Limb (tissue), 2 donors: ENCODE results near the gene KIF27.
"Not testable (repeated sequence)": the region's sequence is repeated elsewhere in the genome, so short reads cannot be mapped to it uniquely, and the experiment has no call there.

Experiments
- DNase-seq, 2 donors: peaks; one replicate each; pipeline ENCODE4 v3.0.0-alpha.2; 2016; ENCODE audit errors: extremely low spot score in 2 of 2

The KIF27 gene

DNA sequence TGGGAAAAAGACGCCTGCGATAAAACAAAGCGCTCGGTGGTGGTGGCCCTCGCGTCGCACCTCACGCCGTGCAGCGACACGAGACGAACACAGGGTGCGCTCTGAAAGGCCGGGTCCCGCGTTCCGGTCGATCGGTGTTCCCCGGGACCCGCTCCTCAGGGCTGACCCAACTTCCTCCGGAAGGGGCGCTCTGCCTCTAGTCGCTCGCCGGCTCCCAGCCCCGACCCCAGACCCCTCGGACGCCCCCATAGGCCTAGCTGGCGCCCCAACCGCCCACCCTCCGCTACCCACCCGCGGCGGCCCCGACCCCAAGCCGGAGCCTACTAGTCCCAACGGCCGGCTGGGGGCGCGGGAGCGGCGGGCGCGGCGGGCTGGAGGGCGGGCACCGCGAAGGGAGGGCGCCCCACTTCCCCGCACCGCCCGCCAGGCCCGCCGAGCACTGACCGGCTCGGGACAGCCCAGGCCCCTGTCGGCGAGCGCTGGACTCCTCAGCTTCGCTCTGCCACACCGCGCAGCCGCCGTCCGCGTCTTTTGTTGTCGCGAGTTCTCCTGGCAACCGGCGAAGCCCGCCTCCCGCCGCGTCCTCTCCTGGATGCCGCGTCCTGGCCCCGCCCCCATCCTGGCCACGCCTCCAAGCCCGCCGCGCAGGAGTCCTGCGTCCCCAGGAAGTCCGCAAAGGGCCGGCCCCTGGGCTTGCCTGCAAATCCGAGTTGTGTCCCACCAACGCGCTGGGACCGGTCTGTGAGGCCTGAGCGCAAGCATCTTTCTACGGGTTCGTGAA lies at the start of gene KIF27:
TSS of gene KIF27 (minus strand) at position 506 of the 781 bp plus-strand sequence. CDS start 5,841 bp downstream, outside the sequence.
- DNase-seq = peak; percentile 97 to 99

DNA sequence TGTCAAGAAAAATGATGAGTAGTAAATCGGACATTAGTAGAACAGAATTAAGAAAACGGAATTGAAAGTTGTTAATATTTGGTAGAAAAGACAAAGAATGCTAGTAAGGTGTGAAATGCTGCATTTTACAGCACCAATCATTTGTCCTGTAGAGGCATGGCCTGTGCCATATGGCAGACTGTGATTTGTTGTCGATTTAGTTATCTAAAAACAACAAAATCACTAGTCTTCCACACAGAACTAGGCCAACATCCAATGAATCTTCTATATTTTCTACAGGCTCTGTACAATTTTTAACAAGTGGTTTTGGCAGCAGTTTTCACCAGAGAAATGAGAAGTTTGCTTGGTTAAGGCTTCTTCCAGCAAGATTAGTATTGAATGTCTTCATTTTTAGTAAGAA lies 48.4 kb upstream of the KIF27 start:
- DNase-seq = no peak

- no peak for DNase-seq
These were observed 45.8 kb upstream of the KIF27 start for GRCh38 chr9:83967073-83967472.

DNA sequence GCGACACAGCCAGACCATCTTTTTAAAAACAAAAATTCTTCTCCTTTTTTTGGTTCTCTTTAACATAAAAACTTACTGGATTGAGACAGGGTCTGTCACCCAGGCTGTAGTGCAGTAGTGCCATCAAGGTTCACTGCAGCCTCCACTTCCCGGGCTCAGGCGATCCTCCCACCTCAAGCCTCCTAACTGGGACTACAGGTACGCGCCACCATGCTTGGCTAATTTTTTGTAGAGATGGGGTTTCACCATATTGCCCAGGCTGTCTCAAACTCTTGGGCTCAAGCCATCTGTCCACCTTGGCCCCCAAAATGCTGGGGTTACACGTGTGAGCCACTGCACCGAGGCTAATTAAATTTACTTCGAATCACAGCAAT lies 45.0 kb upstream of the KIF27 start:
- DNase-seq = no peak

DNA sequence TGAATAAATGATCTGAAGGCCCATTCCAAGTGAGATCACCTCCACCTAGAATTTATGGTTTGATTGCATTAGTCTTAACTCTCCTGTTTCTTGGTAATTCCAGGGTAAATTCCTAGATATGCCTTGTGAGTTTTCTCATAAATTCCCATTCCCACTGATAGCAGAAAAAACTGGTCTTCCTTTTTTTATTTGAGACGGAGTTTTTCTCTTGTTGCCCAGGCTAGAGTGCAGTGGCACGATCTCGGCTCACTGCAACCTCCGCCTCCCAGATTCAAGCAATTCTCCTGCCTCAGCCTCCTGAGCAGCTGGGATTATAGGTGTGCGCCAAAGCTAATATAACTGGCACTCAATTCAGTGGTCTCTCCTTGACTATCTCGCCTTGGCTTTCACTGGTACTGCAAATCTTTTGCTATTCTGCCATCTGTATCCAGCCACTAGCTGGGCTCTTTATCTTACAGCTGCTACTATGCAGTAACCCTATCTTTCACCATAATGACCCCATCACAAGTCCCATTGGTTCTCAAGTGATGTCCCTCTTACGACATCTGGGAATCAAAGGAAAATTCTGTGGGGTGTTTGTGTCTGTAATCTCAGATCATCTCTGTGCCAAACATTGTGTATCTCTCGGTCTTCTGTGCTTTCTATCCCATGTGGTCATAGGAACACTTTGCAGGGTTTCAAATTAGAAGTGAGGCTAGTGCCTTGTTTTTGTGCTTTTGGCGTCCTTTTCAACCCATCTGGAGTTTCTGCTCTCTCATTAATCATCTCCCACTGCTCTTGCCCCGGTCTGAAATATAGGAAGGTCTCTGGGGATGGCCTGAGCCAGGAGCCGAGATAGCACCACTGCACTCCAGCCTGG lies 44.3 kb upstream of the KIF27 start:
- DNase-seq = no peak

- DNase-seq = no peak
These were observed 43.7 kb upstream of the KIF27 start for GRCh38 chr9:83964973-83965349.

DNA sequence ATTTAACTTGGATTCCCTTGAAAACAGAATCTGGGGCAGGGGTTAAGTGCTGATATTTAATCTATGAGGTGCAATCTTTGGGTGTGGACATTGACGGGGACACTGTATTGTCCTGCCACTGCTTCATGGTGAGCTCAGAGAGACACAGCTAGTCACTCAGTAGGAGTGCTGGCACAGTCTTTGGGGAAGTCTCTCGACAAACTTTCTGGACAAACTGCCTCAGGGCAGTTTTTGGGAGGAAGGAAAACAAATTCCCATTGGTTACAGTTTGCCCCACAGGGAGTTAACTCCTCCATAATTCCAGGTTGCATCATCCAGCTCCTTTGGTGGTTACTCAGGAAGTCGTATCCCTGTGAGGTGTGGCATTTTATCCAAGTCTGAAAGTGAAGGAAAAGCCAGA lies 40.9 kb upstream of the KIF27 start:
- DNase-seq = no peak

DNA sequence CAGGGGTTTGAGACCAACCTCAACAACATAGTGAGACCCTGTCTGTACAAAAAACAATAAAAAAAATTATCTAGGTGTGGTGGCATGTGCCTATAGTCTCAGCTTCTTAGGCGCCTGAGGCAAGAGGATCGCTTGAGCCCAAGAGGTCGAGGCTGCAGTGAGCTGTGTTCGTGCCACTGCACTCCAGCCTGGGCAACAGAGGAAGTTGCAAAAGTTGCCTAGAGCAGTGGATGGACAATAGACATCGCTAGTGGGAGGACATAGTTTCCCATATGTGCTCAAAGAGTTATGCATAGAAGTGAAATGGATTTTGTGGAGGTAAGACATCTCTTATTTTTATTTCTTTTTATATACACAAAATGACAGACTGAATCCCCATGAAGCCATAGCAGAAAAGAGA lies 39.8 kb upstream of the KIF27 start:
- DNase-seq = no peak

DNA sequence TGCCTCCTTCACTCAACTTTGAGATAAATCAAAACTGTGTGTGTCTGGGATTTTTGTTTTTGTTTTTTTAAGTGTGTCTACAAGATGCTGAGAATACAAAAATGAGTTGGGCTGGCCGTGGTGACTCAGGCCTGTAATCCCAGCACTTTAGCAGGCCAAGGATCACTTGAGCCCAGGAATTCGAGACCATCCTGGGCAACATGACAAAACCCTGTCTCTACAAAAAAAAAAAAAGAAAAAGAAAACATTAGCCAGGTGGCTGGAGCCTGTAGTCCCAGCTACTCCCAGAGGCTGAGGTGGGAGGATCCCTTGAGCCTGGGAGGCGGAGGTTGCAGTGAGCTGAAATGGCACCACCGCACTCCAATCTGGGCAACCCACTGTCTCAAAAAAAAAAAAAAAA lies 37.8 kb upstream of the KIF27 start:
- DNase-seq = no peak

GRCh38 chr9:83957248-83957513 lies 35.9 kb upstream of the KIF27 start:
- no peak for DNase-seq

DNA sequence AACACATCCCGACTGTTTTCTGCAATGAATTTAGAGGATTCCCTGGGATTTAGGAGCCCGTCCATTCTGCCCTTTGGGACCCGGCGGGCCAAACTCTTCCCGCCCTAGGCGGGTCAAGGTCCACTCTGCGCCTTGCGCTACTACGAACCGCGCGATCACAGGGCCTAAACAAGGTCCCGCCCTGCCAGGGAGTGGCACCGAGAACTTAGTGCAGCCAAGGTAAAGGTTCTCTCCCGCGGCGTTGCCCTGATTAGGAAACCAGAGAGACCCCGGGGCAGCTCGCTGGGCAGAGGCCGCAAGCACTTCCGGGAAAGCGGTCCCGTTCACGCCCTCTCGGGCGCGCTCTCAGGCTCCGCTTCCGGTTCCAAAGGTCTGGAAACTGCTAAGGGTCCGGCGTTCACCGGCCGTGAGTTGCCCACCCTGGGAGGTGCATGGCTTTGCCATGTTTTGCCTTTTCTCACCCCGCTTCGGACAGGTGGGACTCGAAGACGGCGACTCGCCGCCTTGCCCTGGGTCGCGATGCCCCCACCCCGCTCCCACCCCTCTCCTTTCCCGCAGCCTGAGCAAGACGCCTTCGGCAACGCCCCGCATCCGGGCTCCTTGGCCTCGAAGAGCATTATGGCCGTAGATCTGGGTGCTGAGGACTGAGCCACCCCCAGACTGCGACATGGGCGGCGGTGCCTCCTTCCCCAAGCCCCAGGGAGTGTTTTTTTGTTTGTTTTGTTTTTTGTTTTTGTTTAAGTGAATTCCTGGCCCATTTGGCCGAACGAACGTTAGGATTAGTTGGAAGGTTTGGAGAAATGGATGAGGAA lies 35.4 kb upstream of the KIF27 start:
- peak; percentile 71 to 85 for DNase-seq

- DNase-seq = peak in 1 of 2 donors; percentile 66
These were observed 34.8 kb upstream of the KIF27 start for GRCh38 chr9:83956086-83956435.

DNA sequence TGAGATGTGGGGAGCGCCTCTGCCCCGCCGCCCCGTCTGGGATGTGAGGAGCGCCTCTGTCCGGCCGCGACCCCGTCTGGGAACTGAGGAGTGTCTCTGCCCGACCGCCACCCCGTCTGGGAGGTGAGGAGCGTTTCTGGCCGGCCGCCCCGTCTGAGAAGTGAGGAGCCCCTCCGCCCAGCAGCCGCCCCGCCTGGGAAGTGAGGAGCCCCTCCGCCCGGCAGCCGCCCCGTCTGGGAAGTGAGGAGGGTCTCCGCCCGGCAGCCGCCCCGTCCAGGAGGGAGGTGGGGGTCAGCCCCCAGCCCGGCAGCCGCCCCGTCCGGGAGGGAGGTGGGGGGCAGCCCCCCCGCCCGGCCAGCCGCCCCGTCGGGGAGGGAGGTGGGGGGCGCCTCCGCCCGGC lies 26.9 kb upstream of the KIF27 start:
- not testable (repeated sequence) for DNase-seq

- no peak for DNase-seq
These were observed 19.5 kb upstream of the KIF27 start for GRCh38 chr9:83940590-83941303.

DNA sequence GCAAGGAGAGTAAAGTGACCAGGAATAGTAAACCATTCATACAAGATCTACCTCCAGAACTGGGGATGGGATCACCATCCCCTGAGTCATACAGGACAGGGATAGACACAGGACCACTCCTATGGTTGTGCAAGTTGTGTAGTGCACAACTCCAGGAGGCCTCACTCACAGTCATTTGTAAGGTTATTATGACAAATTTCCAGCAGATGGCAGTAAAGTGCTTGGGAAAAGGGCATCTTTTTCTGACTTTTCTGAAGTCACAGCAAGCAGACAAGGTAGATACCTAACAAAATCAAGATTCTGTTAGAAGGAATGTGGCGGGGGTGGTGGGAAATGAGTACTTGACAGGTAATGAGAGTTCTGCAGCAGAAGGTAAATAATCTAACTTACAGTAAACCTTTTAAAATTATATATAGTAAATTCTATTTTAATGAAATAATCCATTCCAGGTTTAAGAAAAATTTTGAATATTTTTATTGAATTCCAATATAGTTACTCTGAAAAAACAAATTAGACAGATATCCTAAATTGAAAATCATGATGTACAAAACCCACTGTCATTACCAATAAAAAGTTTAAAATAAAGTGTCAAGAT lies 16.7 kb upstream of the KIF27 start:
- DNase-seq = peak in 1 of 2 donors; percentile 57

DNA sequence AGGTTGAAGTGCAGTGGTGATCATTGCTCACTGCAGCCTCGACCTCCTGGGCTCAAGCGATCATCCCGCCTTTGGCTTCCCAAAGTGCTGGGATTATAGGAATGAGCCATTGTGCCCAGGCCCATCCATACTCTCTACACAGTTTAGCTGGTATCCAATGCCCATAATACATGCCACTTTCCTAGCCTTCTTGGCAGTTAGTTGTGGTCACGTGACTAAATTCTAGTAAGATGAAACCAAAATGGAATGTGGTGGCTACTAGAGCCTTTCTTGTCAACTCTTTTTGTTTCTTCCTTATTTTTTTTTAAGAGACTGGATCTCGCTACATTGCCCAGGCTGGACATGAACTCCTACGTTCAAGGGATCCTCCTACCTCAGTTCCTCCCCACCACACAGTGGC lies 15.3 kb upstream of the KIF27 start:
- DNase-seq = no peak

GRCh38 chr9:83935276-83935935 lies 14.2 kb upstream of the KIF27 start:
- no peak for DNase-seq

GRCh38 chr9:83934569-83935275 lies 13.5 kb upstream of the KIF27 start:
- no peak for DNase-seq

GRCh38 chr9:83933790-83934189 lies 12.6 kb upstream of the KIF27 start:
- DNase-seq = no peak

DNA sequence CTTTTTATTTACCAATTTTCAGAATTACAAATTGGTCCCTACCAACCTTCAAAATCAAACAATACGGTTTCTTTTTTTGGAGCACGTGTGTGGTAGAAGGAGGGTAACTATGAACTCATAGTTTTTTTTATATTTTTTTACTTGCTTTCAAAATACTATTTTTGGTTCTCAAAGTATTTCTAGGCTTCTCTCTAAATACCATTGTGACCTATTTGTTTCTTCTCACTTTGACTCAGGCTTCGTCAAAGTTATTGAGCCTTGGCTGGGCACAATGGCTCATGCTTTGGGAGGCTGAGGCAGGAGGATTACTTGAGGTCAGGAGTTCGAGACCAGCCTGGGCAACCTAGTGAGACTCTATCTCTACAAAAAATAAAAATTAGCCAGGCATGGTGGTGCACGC lies 11.6 kb upstream of the KIF27 start:
- no peak for DNase-seq
